G401 (cell line): ENCODE measurements around the gene CES2. TPM values are rescaled to one million over a fixed set of nuclear protein-coding genes. Genes with fewer than 3 reads are reported as not detected.
A peak's percentile ranks its signal among the peaks of the same experiment; 100 is the strongest.
"Not testable (repeated sequence)": the region's sequence is repeated elsewhere in the genome, so short reads cannot be mapped to it uniquely, and the experiment has no call there.

Experiments used
- DNase-seq: peaks from one replicate; pipeline ENCODE4 v3.0.0-alpha.2; 2015; ENCODE audit warnings: low spot score
- in situ Hi-C: cut with HindIII; loops from 2 replicates; pipeline ENCODE4 v1.10.0; 2016; ENCODE audit warnings: low sequenced_read_pairs, mixed read lengths
- total RNA-seq: library from RNA; depleted of rRNA; stranded (reverse); fragments of >200 nt; shearing (Covaris generic); gene quantifications from 2 replicates; pipeline ENCODE4 v1.2.3, GENCODE V29; 2014

The CES2 gene
- total RNA-seq, 1 experiment from 2014 or later, result 41.2 TPM

GRCh38 chr16:66968847-66969246, 33.5 kb downstream of the CES2 start:
- no peak for DNase-seq
- in situ Hi-C loops, result no loop called here

GRCh38 chr16:66970775-66971720, 35.7 kb downstream of the CES2 start:
- in situ Hi-C loops, result no loop called here
- no peak for DNase-seq

- no peak for DNase-seq
These were observed 37.7 kb downstream of the CES2 start for GRCh38 chr16:66972983-66973382.

GRCh38 chr16:66973716-66974115, 38.4 kb downstream of the CES2 start:
- DNase-seq, result no peak
- in situ Hi-C loops, result no loop called here

More at GRCh38 chr16:66972983-66973382, 37.7 kb downstream of the CES2 start:
- in situ Hi-C loops, result no loop called here

GRCh38 chr16:66974156-66974931, 39.0 kb downstream of the CES2 start:
- DNase-seq, in situ Hi-C loops: not testable (repeated sequence)

GRCh38 chr16:66974932-66975246, 39.6 kb downstream of the CES2 start:
- DNase-seq, in situ Hi-C loops: not testable (repeated sequence)

GRCh38 chr16:66975302-66975893, 40.1 kb downstream of the CES2 start:
- in situ Hi-C loops, result no loop called here
- no peak for DNase-seq

GRCh38 chr16:66976746-66977145, 41.4 kb downstream of the CES2 start:
- DNase-seq, result no peak
- in situ Hi-C loops, result no loop called here

- in situ Hi-C loops, result no loop called here
These were observed 42.2 kb downstream of the CES2 start for GRCh38 chr16:66977341-66978113.

GRCh38 chr16:66979011-66979717, 43.8 kb downstream of the CES2 start:
- in situ Hi-C loops, result no loop called here
- DNase-seq, result no peak

More at GRCh38 chr16:66977341-66978113, 42.2 kb downstream of the CES2 start:
- peak; percentile 83 for DNase-seq

GRCh38 chr16:66983033-66983432, 47.7 kb downstream of the CES2 start:
- no peak for DNase-seq
- in situ Hi-C loops, result no loop called here

- in situ Hi-C loops, result no loop called here
- no peak for DNase-seq
These were observed 49.6 kb downstream of the CES2 start for GRCh38 chr16:66984892-66985311.

- in situ Hi-C loops, result no loop called here
- DNase-seq, result no peak
These were observed 51.2 kb downstream of the CES2 start for GRCh38 chr16:66986559-66986958.

- in situ Hi-C loops, result no loop called here
- no peak for DNase-seq
These were observed 53.0 kb downstream of the CES2 start, which contains the start of gene CES4A for GRCh38 chr16:66988197-66988788. CES4A (plus strand) TSS chr16:66988589; CDS start chr16:66988773, 184 bp downstream.

- in situ Hi-C loops, result no loop called here
- DNase-seq, result no peak
These were observed 56.3 kb downstream of the CES2 start for GRCh38 chr16:66991545-66992077.

- in situ Hi-C loops, DNase-seq: not testable (repeated sequence)
These were observed 58.2 kb downstream of the CES2 start for GRCh38 chr16:66993558-66993957.
